ENCODE data around the gene PDCD1LG2.
A peak's percentile ranks its signal among the peaks of the same experiment; 100 is the strongest.
"Not testable (repeated sequence)": the region's sequence is repeated elsewhere in the genome, so short reads cannot be mapped to it uniquely, and the experiment has no call there.

PDCD1LG2 gene

GRCh38 chr9:5569891-5570290 lies 59.6 kb downstream of the PDCD1LG2 start:
- no peak for DNase-seq

DNA sequence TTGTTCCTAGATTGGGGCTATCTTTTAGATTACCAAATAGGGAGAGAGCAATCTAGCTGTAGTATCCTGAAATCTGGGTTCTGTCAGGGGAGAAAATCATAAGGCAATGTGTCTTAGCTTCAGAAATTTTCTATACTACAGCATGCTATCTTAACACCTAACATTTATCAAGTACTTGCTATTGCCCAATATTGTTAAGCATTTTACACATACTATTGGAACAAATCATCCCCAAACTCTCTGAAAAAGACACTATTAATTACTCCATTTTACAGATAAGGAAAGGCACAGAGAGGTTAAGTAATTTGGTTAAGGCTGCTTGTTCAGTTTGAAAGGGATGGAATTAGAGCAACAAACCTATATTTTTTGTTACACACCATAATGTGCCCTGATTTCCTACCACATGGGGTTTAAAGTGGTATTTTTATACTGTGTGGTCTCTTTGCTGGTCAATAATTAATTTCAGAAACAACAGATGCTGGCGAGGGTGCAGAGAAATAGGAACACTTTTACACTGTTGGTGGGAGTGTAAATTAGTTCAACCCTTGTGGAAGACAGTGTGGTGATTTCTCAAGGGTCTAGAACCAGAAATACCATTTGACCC lies 61.4 kb downstream of the PDCD1LG2 start:
- DNase-seq: no peak

GRCh38 chr9:5574097-5574496 lies 63.8 kb downstream of the PDCD1LG2 start:
- DNase-seq: no peak

DNA sequence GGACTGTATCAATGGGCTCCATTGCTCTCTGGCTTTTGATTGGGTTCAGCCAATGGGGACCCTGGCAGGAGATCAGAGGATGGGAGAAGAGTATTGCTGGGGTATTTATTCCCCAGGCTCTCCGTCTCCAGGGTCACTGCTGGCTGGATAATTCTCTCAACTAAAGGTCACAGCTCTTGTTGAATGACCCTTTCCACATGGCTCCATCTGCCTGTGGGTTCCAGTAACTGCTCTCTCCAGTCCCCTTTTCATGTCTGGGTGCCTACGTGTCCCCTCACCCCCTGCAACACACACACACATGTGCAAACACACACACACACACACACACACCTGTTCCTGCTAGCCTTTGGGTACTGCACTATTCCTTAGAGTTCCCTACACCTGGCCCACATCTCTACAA lies 64.7 kb downstream of the PDCD1LG2 start:
- DNase-seq: no peak

DNA sequence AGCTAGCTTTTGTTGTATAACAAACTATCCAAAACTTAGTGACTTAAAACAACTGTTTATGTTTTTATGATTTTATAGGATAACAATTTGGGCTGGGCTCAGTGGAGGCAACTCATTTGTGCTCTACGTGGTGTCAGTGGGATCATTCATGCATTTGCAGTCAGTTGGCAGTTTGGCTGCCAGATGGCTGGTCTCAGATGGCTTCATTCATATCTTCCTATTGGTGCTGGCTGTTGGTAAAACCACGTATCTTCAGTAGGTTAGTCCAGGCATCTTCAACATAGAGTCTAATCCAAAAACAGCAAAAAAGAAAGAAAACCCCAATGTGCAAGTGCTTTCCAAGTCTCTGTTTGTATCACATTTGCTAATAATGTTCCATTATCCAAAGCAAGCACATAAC lies 66.9 kb downstream of the PDCD1LG2 start:
- DNase-seq: no peak

DNA sequence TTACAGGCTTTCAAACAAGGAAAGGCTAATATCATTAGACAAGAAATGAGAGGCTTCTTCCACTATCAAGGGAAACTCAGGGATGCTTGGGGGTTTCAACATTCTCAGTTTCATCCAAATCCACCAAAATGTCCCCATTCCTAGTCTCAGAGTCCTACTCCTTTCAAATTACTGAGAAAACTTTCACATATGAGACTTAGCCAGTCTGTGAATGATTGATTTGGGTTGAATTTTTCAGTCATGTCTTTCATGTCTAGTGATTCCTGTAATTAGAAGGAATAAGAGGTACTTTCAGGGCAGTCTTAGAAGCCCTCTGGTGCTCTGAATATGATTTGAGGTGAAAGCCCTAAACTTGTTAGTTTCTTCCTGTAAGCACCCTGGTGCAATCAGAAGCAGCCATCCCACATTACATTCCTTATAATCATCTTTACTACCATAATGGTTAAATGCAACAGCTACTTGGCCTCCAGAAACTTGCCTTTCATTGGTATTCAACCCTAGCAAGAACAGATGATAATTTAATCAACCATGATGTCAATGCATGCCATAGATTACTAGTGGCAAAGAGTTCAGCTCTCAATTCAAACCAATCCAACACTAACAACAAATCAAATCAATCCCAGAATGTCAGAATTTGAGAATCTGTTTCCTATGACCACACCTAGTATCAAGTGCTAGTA lies 67.8 kb downstream of the PDCD1LG2 start:
- no peak for DNase-seq

DNA sequence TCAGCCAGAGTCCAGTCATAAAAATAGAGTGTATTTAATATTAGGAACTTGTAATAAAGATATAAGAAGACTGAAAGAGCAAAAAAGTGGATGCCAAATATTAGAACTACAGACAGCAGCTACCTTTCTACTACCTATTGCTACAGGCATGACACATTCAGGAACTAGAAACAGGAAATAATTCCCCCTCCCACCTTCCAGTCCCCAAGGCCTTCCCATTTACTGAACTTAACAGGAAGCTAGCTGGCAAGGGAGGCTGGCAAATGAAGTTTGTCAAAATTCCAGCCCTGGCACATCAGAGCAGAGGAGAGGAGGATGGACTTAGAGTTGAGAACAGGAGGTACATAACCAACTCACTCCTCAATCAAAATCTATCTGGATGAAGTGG lies 68.4 kb downstream of the PDCD1LG2 start:
- no peak for DNase-seq

GRCh38 chr9:5579881-5580280 lies 69.5 kb downstream of the PDCD1LG2 start:
- no peak for DNase-seq

DNA sequence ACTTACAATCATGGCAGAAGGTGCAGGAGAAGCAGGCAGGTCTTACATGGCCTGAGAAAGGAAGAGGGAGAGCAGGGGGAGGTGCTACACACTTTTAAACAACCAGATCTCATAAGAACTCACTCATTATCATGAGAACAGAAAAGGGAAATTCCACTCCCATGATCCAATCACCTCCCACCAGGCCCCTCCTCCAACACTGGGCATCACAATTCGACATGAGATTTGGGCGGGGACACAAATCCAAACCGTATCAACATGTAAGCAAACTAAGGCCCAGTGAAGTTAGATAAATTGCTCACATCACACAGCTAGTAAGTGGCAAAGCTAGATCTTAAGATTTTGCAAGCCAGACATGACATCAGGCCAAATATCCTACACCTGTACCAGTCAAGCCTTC lies 70.3 kb downstream of the PDCD1LG2 start:
- DNase-seq: no peak

DNA sequence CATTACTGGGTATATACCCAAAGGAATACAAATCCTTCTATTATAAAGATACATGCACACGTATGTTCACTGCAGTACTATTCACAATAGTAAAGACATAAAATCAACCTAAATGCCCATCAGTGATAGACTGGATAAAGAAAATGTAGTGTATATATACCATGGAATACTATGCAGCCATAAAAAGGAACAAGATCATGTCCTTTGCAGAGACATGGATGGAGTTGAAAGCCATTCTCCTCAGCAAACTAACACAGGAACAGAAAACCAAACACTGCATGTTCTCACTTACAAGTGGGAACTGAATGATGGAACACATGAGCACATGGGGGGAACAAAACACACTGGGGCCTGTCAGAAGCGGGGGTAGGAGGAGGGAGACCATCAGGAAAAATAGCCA lies 71.4 kb downstream of the PDCD1LG2 start:
- DNase-seq: not testable (repeated sequence)

DNA sequence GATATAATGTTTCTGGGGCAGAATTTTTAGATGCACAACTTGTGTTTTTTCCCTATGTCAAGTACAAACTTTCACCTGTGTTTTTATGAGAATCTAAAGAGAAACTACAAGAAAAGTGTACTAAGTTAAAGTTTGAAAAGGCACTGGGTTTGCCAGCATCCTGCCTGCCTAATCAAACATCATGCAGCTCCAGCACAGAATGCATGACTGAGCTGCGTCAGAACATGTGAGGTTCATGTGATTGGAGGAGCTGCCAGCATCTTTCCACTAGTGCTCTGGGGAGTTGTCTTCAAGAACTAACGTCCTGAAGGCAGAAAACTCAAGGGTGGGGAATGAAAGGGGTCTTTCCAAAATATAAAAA lies 72.5 kb downstream of the PDCD1LG2 start:
- no peak for DNase-seq

GRCh38 chr9:5586391-5586802 lies 76.1 kb downstream of the PDCD1LG2 start:
- DNase-seq: no peak

DNA sequence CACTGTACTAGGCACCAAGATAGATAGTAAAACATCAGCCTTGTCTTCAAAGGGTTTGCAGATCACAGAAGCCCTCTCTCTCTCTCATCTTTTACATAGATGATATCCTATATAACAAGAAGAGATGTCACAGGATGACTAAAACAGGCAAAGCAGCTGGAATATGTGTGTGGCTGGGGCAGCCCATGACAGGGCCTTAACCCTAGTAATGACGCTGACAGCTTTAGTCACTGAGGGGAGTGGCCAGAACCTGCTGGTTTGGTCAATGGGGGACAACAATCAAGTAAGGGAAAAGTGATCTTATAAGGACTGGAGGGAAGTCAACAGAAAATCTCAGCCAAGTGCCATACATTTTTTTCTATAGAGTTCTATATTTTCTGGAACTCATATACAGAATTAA lies 76.7 kb downstream of the PDCD1LG2 start:
- no peak for DNase-seq

DNA sequence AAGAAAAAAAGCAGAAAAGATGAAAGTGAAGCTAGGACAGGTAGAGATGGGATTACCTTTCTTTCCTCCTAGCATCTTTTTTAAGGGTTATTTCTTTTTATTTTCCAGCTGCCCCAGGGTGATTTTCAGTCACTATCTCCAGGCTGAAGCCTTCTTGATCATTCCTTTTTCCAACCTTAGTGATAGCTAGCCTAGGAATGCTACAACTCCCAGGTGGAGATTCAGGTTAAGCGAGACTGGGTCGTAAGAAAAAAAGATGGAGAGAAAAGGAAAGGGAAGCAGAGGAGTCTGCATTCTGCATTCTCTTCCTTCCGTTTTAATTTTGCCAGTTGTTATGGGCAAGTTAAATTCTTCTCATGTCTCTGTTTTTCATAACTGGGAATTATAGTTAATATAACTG lies 81.9 kb downstream of the PDCD1LG2 start:
- no peak for DNase-seq

- DNase-seq: no peak
Observed at GRCh38 chr9:5592904-5593303, 82.6 kb downstream of the PDCD1LG2 start.

DNA sequence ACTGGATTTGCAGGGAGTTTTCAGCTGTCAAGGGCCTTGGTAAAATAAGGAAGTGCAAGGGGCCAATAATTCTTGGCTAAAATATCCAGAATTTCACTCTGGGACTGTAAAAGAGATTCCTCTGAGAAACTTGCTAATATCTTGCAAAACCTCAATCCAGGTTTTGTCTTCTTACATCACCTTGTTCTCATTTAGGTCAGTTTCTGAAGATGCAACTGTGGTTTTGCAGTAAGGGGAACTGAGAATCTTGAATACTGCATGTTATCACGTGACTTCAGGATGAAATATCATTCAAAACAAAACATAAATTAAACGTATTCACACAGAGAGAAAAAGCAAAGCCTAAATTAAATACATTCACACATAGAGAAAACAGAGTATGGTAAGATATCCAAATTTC lies 83.6 kb downstream of the PDCD1LG2 start:
- DNase-seq: no peak

DNA sequence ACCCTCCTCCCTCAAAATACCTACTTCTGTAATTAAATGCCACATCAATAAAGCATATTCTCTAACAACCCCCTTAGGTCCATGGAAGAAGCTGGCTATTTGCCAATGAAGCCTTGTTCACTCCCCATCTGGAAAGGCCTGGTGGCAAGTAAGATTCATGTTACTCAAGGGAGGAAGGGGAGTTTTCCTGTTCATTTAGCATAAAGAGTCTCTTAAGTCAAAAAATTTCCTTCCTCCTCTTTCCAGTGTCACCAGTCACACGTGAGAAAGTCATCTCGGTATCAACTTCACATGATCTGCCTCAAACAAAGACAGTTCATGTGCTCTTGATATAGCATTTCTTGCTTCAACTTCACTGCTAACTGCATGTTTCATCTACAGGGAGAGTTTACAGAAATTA lies 85.8 kb downstream of the PDCD1LG2 start:
- peak; percentile 65 for DNase-seq

- no peak for DNase-seq
Observed at GRCh38 chr9:5608298-5609225, 98.2 kb downstream of the PDCD1LG2 start.

DNA sequence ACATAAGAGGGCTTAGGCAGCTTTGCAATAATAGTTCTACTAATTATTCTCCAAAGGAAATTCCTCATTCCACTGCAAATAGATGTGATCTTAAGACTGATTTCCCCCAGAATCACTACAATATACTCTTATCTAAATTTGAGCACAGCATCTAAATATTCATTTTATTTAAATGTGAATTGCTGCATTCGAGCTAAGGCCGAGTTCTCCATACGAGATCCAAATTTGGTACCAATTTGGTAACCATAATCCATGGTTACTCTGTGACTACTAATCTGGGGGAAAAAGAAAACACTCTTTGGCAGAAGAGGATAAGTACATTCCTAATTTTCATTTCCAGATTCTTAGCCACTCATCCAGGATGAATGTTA lies 98.9 kb downstream of the PDCD1LG2 start:
- no peak for DNase-seq

GRCh38 chr9:5610491-5610890 lies 100.2 kb downstream of the PDCD1LG2 start:
- DNase-seq: no peak

- no peak for DNase-seq
Observed at GRCh38 chr9:5611321-5612184, 101.2 kb downstream of the PDCD1LG2 start.

- DNase-seq: no peak
Observed at GRCh38 chr9:5612185-5612530, 101.8 kb downstream of the PDCD1LG2 start.

- no peak for DNase-seq
Observed at GRCh38 chr9:5614192-5614591, 103.9 kb downstream of the PDCD1LG2 start.

Data from NCI-H2171 (cell line).